Osteoblast (primary cell): ENCODE measurements around the gene DIAPH3. TPM values are rescaled to one million over a fixed set of nuclear protein-coding genes. Genes with fewer than 3 reads are reported as not detected.

Source experiments
- DNase-seq: peaks from one replicate; pipeline ENCODE4 v3.0.0; 2011; ENCODE audit warnings: low spot score, mixed read lengths; ENCODE audit not compliant: insufficient read length; ENCODE audit errors: missing footprints
- H2AFZ ChIP-seq: 2 replicates; pipeline ENCODE4 v1.6.0; 2011; ENCODE audit warnings: mild to moderate bottlenecking, low read length
- H3K27ac ChIP-seq: 2 replicates; pipeline ENCODE4 v1.5.1; 2011; ENCODE audit warnings: mild to moderate bottlenecking, low read depth, low read length, moderate library complexity
- H3K27me3 ChIP-seq: 2 replicates; pipeline ENCODE4 v1.6.0; 2012; ENCODE audit warnings: mild to moderate bottlenecking, control low read depth, inconsistent platforms, low read length, moderate library complexity; ENCODE audit not compliant: insufficient read depth
- H3K36me3 ChIP-seq: 2 replicates; pipeline ENCODE4 v1.5.1; 2011; ENCODE audit warnings: mild to moderate bottlenecking, low read length, control low read depth, moderate library complexity; ENCODE audit not compliant: insufficient read depth
- H3K4me1 ChIP-seq: 2 replicates; pipeline ENCODE4 v1.5.1; 2011; ENCODE audit warnings: mild to moderate bottlenecking, low read length, control low read depth, moderate library complexity; ENCODE audit not compliant: insufficient read depth
- H3K4me2 ChIP-seq: 2 replicates; pipeline ENCODE4 v1.6.0; 2011; ENCODE audit warnings: mild to moderate bottlenecking, low read length; ENCODE audit not compliant: insufficient read depth
- H3K4me3 ChIP-seq: fragments of 200-600 bp; sonication (generic); 3 replicates; pipeline ENCODE4 v1.5.1; 2012; ENCODE audit warnings: mild to moderate bottlenecking, low read length, inconsistent platforms; ENCODE audit not compliant: insufficient read depth
- H3K79me2 ChIP-seq: 2 replicates; pipeline ENCODE4 v1.6.0; 2012; ENCODE audit warnings: mild to moderate bottlenecking, low read length, control low read depth, inconsistent platforms; ENCODE audit not compliant: insufficient read depth
- H3K9me3 ChIP-seq: 2 replicates; pipeline ENCODE4 v1.5.1; 2011; ENCODE audit warnings: low read depth, low read length, control low read depth
- H4K20me1 ChIP-seq: 2 replicates; pipeline ENCODE4 v1.6.0; 2012; ENCODE audit warnings: mild to moderate bottlenecking, low read length, control low read depth; ENCODE audit not compliant: insufficient read depth
- total RNA-seq: library from RNA; depleted of rRNA; stranded (reverse); fragments of >200 nt; gene quantifications from 2 replicates; pipeline ENCODE4 v1.2.3, GENCODE V29; 2012
- TF ChIP-seq, protein P1 (sequence below): IDR thresholded peaks from 2 replicates; pipeline ENCODE4 v1.5.1; 2011; ENCODE audit warnings: mild to moderate bottlenecking, low read depth, low read length, moderate library complexity; ENCODE audit errors: extremely low read depth

DIAPH3 gene
- total RNA-seq, 1 donor = 8.3 TPM

DNA sequence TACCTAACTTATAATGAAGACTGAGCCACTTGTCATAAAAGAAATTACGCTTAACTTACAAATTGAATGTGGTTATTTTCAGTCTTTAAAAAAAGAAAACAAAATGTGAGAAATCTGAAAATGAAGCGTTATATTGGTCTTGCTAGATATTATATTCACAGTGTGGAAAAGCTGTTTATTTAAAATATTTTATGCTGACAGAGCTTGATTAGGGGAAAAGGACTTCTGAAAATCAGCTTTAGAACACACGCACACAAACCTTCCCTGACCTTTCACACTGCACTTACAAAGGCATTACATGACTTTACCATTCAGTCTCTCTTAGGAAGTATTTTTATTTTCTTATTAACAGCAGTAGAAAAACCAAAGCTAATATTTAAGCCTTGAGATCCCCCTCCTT, 461.5 kb downstream of the DIAPH3 start:
- Histone ChIP-seq H3K4me1 (no peaks in the 10 kb centered on the region), H4K20me1 (no peaks in the 10 kb centered on the region), H3K79me2 (no peaks in the 10 kb centered on the region), H3K27me3 (no peaks in the 10 kb centered on the region), H2AFZ (no peak overlapping the region), H3K36me3 (no peaks in the 10 kb centered on the region), H3K4me2 (no peak overlapping the region), H3K9me3 (no peaks in the 10 kb centered on the region), H3K27ac (no peak overlapping the region), H3K4me3 (no peak overlapping the region)
- no peak for DNase-seq
- TF ChIP-seq, protein P1, sequence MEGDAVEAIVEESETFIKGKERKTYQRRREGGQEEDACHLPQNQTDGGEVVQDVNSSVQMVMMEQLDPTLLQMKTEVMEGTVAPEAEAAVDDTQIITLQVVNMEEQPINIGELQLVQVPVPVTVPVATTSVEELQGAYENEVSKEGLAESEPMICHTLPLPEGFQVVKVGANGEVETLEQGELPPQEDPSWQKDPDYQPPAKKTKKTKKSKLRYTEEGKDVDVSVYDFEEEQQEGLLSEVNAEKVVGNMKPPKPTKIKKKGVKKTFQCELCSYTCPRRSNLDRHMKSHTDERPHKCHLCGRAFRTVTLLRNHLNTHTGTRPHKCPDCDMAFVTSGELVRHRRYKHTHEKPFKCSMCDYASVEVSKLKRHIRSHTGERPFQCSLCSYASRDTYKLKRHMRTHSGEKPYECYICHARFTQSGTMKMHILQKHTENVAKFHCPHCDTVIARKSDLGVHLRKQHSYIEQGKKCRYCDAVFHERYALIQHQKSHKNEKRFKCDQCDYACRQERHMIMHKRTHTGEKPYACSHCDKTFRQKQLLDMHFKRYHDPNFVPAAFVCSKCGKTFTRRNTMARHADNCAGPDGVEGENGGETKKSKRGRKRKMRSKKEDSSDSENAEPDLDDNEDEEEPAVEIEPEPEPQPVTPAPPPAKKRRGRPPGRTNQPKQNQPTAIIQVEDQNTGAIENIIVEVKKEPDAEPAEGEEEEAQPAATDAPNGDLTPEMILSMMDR = no peak

DNA sequence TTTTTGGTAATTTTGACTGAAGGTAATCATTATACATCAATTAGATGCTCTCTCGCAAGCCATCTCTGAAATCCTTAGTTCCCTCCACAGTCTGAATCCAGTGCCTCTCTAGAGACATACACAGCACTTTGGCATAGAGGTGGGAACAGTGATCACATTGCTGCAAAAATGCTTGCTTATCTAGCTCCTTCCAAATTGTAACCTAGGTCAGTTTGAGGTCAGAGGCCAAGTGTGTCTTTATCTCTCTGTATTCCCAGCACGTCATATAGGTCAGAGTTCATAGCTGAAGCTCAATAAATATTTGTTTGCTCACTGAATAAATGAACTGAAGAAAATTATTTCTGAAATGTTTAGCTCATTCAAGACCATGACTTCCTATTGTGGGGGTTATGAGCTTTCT, 462.5 kb downstream of the DIAPH3 start:
- Histone ChIP-seq H3K4me1 (no peaks in the 10 kb centered on the region), H3K4me3 (no peak overlapping the region), H4K20me1 (no peaks in the 10 kb centered on the region), H3K36me3 (no peaks in the 10 kb centered on the region), H2AFZ (no peak overlapping the region), H3K27ac (no peak overlapping the region), H3K4me2 (no peak overlapping the region), H3K9me3 (no peaks in the 10 kb centered on the region), H3K27me3 (no peaks in the 10 kb centered on the region), H3K79me2 (no peaks in the 10 kb centered on the region)
- no peak for DNase-seq
- TF ChIP-seq, protein P1 = no peak

DNA sequence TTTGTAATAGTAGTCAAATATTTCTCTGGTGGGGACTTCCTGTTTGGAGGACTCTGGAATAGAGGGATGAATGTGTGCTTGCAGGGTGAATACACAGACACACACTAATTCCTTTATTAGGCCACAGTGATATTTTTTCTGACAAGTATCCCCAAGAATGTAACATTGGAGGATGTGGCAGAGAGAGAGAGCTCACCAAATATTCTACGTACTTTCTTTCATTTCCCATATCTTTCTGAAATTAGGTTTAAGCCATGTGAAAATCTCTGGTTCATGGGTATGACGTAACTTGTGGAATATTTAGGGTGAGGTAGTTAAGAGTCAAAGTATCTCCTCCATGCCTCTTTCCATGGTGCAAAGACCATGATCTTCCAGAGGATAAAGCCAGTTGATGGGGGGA, 463.4 kb downstream of the DIAPH3 start:
- Histone ChIP-seq H3K4me3 (no peak overlapping the region), H3K27me3 (no peaks in the 10 kb centered on the region), H3K36me3 (no peaks in the 10 kb centered on the region), H2AFZ (no peak overlapping the region), H3K27ac (no peak overlapping the region), H3K79me2 (no peaks in the 10 kb centered on the region), H3K9me3 (no peaks in the 10 kb centered on the region), H4K20me1 (no peaks in the 10 kb centered on the region), H3K4me1 (no peaks in the 10 kb centered on the region), H3K4me2 (no peak overlapping the region)
- DNase-seq = no peak
- TF ChIP-seq, protein P1 = no peak

DNA sequence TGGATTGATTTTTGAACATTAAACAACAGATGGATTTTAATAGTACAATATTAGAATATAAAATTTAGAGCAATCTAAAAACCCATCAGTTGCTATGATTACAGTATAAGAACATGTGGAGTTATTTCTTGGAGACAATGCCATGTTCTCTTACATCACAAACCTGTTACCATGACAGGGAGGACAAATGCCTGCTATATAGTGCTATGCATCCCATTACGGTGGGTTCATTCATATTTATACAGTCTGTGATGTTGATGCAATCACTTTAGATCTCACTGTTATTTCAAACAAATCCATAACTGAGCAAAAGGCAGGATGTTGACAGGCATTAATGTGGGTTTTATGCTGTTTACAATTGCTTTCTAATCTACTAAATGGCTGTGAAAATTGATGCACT, 467.5 kb downstream of the DIAPH3 start:
- Histone ChIP-seq H3K4me2 (no peak overlapping the region), H4K20me1 (no peaks in the 10 kb centered on the region), H3K4me3 (no peak overlapping the region), H3K79me2 (no peaks in the 10 kb centered on the region), H3K36me3 (no peaks in the 10 kb centered on the region), H3K27ac (no peak overlapping the region), H3K9me3 (no peaks in the 10 kb centered on the region), H3K27me3 (no peaks in the 10 kb centered on the region), H3K4me1 (peaks cover 14% of the 10 kb centered on the region), H2AFZ (no peak overlapping the region)
- no peak for DNase-seq
- TF ChIP-seq, protein P1 = no peak
